ENCODE results near the gene OPRD1. TPM values are rescaled to one million over a fixed set of nuclear protein-coding genes. Genes with fewer than 3 reads are reported as not detected.

Gene OPRD1
- total RNA-seq, 4 donors from 2014 or later: under 0.01 TPM; not detected in 3

GRCh38 chr1:28897789-28898188 is 85.8 kb downstream of the OPRD1 start:
- intact Hi-C loops (cut with DNase I; ENCODE audit: low total_unique reads): no loop called here
- H3K9me3 ChIP-seq: no peaks in the 10 kb centered on the region
- H3K27me3 ChIP-seq: no peaks in the 10 kb centered on the region
- H3K4me1 ChIP-seq: peaks cover 0 to 13% (median 7%) of the 10 kb centered on the region in 4 donors
- WGBS, 2 donors (ENCODE audit: low coverage in 1 of 2): 74 to 79% methylated on average over 3 to 4 of the region's 4 CpGs
- no peaks in the 10 kb centered on the region for H3K36me3 ChIP-seq
- no peak overlapping the region for H3K4me3 ChIP-seq
- DNase-seq: no peak
- H3K27ac ChIP-seq: no peak overlapping the region
- in situ Hi-C loops (cut with MboI; ENCODE audit: low pct_ligation_motif_present in 1 of 4, low pct_unique_long_range_greater_than_20kb in 1 of 4, low sequenced_read_pairs in 3 of 4): loop anchor here in 2 of 4 donors (10.0 to 25.0 kb wide), 2 partner anchors 317 to 385 kb away; partner anchors contain the start of gene RCC1 (in 1 of the 2)
- TF ChIP-seq POLR2AphosphoS5 (IDR thresholded peaks at IDR 0.05): no peak
- TF ChIP-seq EP300 (IDR thresholded peaks at IDR 0.05; ENCODE audit: low read depth): no peak
- TF ChIP-seq CTCF (IDR thresholded peaks at IDR 0.05): no peak
- TF ChIP-seq POLR2A (IDR thresholded peaks at IDR 0.05): no peak

GRCh38 chr1:28898405-28898881 is 86.5 kb downstream of the OPRD1 start:
- Histone ChIP-seq H3K36me3 (no peaks in the 10 kb centered on the region), H3K4me3 (no peak overlapping the region), H3K4me1 (peaks cover 0 to 13% (median 7%) of the 10 kb centered on the region in 4 donors), H3K27ac (no peak overlapping the region), H3K27me3 (no peaks in the 10 kb centered on the region), H3K9me3 (no peaks in the 10 kb centered on the region)
- intact Hi-C loops (cut with DNase I; ENCODE audit: low total_unique reads): no loop called here
- DNase-seq: no peak
- 20 to 73% methylated on average over 1 to 3 of the region's 3 CpGs for WGBS, 2 donors (ENCODE audit: low coverage in 1 of 2)
- in situ Hi-C loops (cut with MboI; ENCODE audit: low pct_ligation_motif_present in 1 of 4, low pct_unique_long_range_greater_than_20kb in 1 of 4, low sequenced_read_pairs in 3 of 4): loop anchor here in 2 of 4 donors (10.0 to 25.0 kb wide), 2 partner anchors 316 to 386 kb away; partner anchors contain the start of gene RCC1 (in 1 of the 2)
- no peak for TF ChIP-seq POLR2A (IDR thresholded peaks at IDR 0.05)
- no peak for TF ChIP-seq POLR2AphosphoS5 (IDR thresholded peaks at IDR 0.05)
- TF ChIP-seq EP300 (IDR thresholded peaks at IDR 0.05; ENCODE audit: low read depth): no peak
- TF ChIP-seq CTCF (IDR thresholded peaks at IDR 0.05): no peak

GRCh38 chr1:28899267-28899666 is 87.3 kb downstream of the OPRD1 start:
- H3K4me3 ChIP-seq: no peak overlapping the region
- TF ChIP-seq POLR2A (IDR thresholded peaks at IDR 0.05) (no peak), EP300 (IDR thresholded peaks at IDR 0.05; ENCODE audit: low read depth) (no peak), CTCF (IDR thresholded peaks at IDR 0.05) (no peak), POLR2AphosphoS5 (IDR thresholded peaks at IDR 0.05) (no peak)
- no peak overlapping the region for H3K27ac ChIP-seq
- peaks cover 0 to 13% (median 7%) of the 10 kb centered on the region in 4 donors for H3K4me1 ChIP-seq
- no peaks in the 10 kb centered on the region for H3K27me3 ChIP-seq
- H3K36me3 ChIP-seq: no peaks in the 10 kb centered on the region
- no peaks in the 10 kb centered on the region for H3K9me3 ChIP-seq
- DNase-seq: no peak
- in situ Hi-C loops (cut with MboI; ENCODE audit: low pct_ligation_motif_present in 1 of 4, low pct_unique_long_range_greater_than_20kb in 1 of 4, low sequenced_read_pairs in 3 of 4): loop anchor here in 2 of 4 donors (10.0 to 25.0 kb wide), 2 partner anchors 316 to 387 kb away; partner anchors contain the start of gene RCC1 (in 1 of the 2)
- intact Hi-C loops (cut with DNase I; ENCODE audit: low total_unique reads): no loop called here
- 57% methylated on average over 2 of the region's 2 CpGs; no CpG with 5 or more reads in 1 of the 2 donors for WGBS, 2 donors (ENCODE audit: low coverage in 1 of 2)

- H3K4me1 ChIP-seq: peaks cover 0 to 13% (median 7%) of the 10 kb centered on the region in 4 donors
- H3K4me3 ChIP-seq: no peak overlapping the region
- no peaks in the 10 kb centered on the region for H3K27me3 ChIP-seq
- H3K9me3 ChIP-seq: no peaks in the 10 kb centered on the region
- no peak for DNase-seq
- H3K27ac ChIP-seq: no peak overlapping the region
- intact Hi-C loops (cut with DNase I; ENCODE audit: low total_unique reads): loop anchor here (10.0 kb wide), 1 partner anchor 84 kb away; no protein-coding TSS in a partner anchor
- 83 to 85% methylated on average over 2 to 3 of the region's 3 CpGs for WGBS, 2 donors (ENCODE audit: low coverage in 1 of 2)
- TF ChIP-seq CTCF (IDR thresholded peaks at IDR 0.05): no peak
- TF ChIP-seq POLR2A (IDR thresholded peaks at IDR 0.05): no peak
- TF ChIP-seq EP300 (IDR thresholded peaks at IDR 0.05; ENCODE audit: low read depth): no peak
- TF ChIP-seq POLR2AphosphoS5 (IDR thresholded peaks at IDR 0.05): no peak
- in situ Hi-C loops (cut with MboI; ENCODE audit: low pct_ligation_motif_present in 1 of 4, low pct_unique_long_range_greater_than_20kb in 1 of 4, low sequenced_read_pairs in 3 of 4): loop anchor here in 1 of 4 donors (10.0 kb wide), 1 partner anchor 294 kb away; no protein-coding TSS in a partner anchor
- no peaks in the 10 kb centered on the region for H3K36me3 ChIP-seq
Measured at GRCh38 chr1:28900562-28900961, 88.6 kb downstream of the OPRD1 start.

All from transverse colon (tissue), 4 donors.